GM12864 (cell line): ENCODE data around the gene MB.
"Not testable (repeated sequence)": the region's sequence is repeated elsewhere in the genome, so short reads cannot be mapped to it uniquely, and the experiment has no call there.

Experiments
- DNase-seq: peaks from one replicate; pipeline ENCODE4 v3.0.0-alpha.2; 2011; ENCODE audit warnings: low read depth
- H3K4me3 ChIP-seq: 2 replicates; pipeline ENCODE4 v1.5.1; 2011; ENCODE audit warnings: mild to moderate bottlenecking, low read depth, low read length, control low read depth
- CTCF ChIP-seq: IDR thresholded peaks from 2 replicates; pipeline ENCODE4 v1.5.1; 2011; ENCODE audit warnings: low read depth, mild to moderate bottlenecking, moderate library complexity, low read length, control low read depth, inconsistent platforms; ENCODE audit errors: missing control alignments

Gene MB

GRCh38 chr22:35617137-35617755, at the start of gene MB:
MB (minus strand) TSS chr22:35617329; CDS start chr22:35617257, 72 bp downstream.
- TF ChIP-seq CTCF, result no peak
- no peak for DNase-seq
- no peak within 1 kb of the TSS for H3K4me3 ChIP-seq

GRCh38 chr22:35666699-35667098, 49.6 kb upstream of the MB start:
- H3K4me3 ChIP-seq, result not testable (repeated sequence)

GRCh38 chr22:35664955-35665587, 47.9 kb upstream of the MB start:
- no peak overlapping the region for H3K4me3 ChIP-seq
- TF ChIP-seq CTCF, result no peak
- DNase-seq, result no peak

More at GRCh38 chr22:35666699-35667098, 49.6 kb upstream of the MB start:
- DNase-seq, result not testable (repeated sequence)

GRCh38 chr22:35663371-35663770, 46.2 kb upstream of the MB start:
- no peak overlapping the region for H3K4me3 ChIP-seq
- no peak for TF ChIP-seq CTCF
- no peak for DNase-seq

GRCh38 chr22:35662914-35663313, 45.8 kb upstream of the MB start:
- DNase-seq, result no peak
- H3K4me3 ChIP-seq, result no peak overlapping the region
- TF ChIP-seq CTCF, result no peak

- no peak for TF ChIP-seq CTCF
- no peak for DNase-seq
- no peak overlapping the region for H3K4me3 ChIP-seq
Measured at GRCh38 chr22:35661464-35661863, 44.3 kb upstream of the MB start.

- H3K4me3 ChIP-seq, result no peak overlapping the region
- no peak for TF ChIP-seq CTCF
- DNase-seq, result no peak
Measured at GRCh38 chr22:35660291-35661127, 43.4 kb upstream of the MB start.
